GM19395 (cell line): Measurements from ENCODE around the gene ZNF48.

ENCODE experiments used
- ATAC-seq: cut with Tn5 transposase; IDR thresholded peaks from one replicate; pipeline ENCODE4 v1.9.1; 2021; ENCODE audit warnings: mild to moderate bottlenecking, moderate library complexity; ENCODE audit not compliant: unreplicated experiment

The ZNF48 gene

DNA sequence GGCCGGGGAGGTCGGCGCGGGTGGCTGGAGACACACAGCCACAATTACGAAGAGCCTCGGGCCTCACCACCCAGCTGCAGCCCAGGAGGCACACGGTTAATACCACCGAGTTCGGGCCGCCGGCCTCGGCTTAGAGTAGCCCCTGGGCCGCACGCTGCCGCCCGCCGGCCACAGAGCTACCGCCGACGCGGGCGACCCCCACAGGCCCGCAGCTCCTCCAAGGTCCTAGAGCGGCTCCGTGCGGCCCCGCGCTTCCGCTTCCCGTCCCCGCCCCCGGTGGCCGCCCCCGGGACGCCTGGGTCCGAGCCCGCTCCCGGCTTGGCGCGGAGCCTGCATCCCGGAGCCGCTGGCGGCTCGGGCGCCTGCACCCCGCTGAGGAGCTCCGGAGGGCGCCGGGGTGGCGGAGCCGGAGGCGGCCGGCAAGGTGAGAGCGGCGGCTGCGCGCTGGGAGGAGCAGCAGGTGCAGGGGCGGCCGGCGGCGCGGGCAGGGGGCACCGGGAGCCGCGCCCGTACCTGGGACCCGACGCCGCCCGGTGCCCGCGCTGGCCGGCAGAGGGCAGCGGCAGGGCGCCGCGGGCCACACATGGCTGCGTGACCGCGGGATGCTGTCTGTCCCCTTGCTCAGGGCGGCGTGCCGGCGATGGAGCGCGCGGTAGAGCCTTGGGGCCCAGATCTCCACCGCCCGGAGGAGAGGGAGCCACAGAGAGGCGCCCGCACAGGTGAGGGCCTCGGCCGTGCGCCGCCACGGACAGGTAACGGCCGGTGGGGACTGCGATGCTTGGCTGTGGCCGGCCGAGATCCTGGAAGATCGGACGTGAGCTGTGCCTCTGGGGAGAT is at the start of gene ZNF48:
Gene ZNF48, plus strand, starts transcription at position 266 of the 837 bp plus-strand sequence. Its CDS starts 375 bp downstream, at position 641.
- no peak for ATAC-seq

- no peak for ATAC-seq
Observed at GRCh38 chr16:30346286-30346685, 48.9 kb upstream of the ZNF48 start.

DNA sequence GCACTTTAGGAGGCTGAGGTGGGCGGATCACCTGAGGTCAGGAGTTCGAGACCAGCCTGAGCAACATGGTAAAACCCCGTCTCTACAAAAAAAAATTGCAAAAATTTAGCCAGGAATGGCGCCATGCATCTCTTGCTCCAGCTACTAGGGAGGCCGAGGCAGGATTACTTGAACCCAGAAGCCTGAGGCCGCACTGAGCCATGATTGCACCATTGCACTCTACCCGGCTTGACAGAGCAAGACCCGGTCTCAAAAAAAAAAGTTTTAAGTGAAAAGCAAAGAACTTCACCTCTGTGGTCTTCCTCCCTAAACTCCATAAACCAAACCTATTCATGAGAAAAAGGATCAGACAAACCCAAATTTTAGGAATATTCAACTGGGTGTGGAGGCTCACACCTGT is 47.1 kb upstream of the ZNF48 start:
- no peak for ATAC-seq

DNA sequence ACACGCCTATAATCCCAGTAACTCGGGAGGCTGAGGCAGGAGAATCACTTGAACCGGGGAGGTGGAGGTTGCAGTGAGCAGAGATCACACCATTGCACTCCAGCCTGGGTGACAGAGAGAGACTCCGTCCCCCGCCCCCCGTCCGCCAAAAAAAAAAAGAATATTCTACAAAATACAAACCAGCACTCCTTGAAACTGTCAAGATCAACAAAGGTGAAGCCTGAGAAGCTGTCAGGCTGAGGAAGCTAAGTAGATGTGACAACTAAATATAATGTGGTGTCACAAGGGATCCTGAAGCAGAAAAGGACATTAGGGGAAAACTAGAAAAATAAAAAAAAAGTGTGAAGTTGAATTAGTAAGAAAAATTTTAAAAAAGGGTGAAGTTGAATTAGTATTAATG is 46.3 kb upstream of the ZNF48 start:
- ATAC-seq: no peak

GRCh38 chr16:30349675-30350074 is 45.5 kb upstream of the ZNF48 start:
- no peak for ATAC-seq

GRCh38 chr16:30350134-30350871 is 44.9 kb upstream of the ZNF48 start:
- ATAC-seq: peak; percentile 53

DNA sequence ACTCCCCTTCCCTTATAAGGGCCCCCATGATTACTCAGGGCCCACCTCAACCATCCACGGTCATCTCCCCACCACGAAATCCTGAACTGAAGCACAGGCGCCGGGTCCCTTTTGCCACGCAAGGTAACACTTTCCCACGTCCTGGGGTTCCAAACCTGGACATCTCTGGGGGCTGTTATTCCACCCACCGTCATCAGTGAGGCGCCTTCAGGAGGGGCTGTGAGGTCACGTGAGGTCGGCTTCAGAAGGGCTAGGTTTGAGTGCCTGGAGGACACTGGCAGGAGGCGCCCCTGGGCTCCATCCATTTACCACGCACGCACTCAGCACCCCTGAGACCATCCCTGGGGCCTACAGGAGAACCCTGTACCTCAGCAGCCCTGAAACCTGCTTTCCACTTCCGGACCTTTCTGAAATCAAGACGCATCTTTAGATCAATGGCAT is 44.2 kb upstream of the ZNF48 start:
- ATAC-seq: no peak

DNA sequence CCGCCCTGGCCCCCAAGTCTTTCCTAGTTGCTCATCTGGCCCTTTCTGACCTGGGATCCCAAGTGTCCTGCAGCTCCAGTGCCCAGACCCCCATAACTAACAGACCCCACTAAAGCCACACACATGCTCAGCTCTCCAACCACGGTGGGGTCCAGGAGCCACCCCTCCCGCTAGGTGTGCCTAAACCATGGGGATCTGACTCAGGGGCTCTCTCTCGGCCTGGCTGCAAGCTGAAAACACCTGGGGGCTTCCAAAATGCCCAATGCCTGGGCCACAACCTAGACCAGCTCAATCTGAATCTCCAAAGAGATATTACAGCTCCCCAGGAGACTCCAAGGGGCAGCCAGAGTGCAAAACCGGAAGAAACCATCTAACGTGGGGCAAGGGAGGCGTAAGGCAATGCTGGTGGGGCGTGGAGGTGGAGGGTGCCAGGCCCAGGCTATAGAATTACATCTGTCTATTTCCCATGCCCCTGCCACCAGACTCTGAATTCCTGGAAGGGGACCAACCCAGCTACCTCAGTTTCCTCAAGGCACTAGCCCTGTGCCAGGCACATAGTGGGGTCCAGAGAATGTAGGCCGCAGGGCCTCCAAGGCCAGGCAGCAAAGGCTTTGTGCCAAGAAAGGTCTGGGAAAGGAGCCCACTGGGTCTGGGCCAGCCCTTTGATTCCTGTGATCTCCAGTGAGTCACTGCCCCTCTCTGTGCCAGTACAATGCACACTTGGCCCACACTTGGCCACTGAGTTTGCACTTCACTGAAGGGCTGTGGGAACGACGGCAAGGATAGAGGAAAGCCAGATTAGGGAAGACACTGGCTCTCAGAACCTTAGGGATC is 43.4 kb upstream of the ZNF48 start:
- no peak for ATAC-seq

DNA sequence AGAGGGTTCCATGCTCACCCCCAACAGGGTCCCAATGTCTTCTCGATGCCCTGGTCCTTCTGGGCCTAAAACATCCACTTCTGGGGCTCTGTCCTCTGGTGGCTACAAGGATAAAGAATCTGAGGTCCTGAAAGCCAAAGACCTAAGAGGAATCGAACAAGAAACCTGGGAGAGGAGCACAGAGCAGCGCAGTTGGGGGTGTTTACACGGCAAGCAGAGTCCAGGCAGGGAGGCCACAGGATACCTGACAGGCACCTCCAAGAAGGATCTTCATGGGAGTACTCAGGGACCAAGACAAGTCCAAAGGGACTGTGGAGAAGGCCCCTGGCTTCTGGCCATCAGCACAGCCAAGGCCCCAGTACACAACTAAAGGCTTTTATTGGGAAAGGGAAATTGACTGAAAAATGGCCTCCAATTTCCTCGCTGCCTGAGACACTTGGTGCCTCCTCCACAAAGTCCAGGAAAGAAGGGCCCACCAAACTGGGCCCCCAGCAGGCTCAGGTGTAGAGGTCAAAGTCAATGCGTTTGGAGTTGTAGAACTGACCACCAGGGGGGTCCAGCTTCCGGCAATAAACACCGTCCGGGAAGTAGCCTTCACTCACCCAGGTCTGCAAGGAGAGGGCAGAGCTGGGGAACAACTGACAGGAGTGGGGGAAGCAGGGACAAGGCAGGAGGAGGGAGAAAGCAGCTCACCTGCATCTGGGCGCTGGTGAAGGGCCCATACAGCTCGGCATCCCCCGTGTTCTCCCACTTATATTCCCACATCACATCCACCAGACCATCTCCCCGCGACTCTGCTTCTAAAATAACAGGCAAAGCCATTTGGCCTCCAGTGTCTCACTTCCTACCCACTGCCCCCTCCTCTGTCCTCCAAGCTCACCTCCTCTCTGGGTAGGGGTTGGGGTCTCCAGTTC is 42.5 kb upstream of the ZNF48 start:
- ATAC-seq: no peak

GRCh38 chr16:30353438-30354129 is 41.6 kb upstream of the ZNF48 start:
- no peak for ATAC-seq

- ATAC-seq: peak; percentile 7
Observed at GRCh38 chr16:30354423-30355143, 40.6 kb upstream of the ZNF48 start.

- ATAC-seq: peak; percentile 65
Observed at GRCh38 chr16:30355144-30355953, 39.9 kb upstream of the ZNF48 start, which contains the start of gene CD2BP2. CD2BP2 (minus strand) TSS chr16:30355308; CDS start chr16:30354681, 627 bp downstream.

DNA sequence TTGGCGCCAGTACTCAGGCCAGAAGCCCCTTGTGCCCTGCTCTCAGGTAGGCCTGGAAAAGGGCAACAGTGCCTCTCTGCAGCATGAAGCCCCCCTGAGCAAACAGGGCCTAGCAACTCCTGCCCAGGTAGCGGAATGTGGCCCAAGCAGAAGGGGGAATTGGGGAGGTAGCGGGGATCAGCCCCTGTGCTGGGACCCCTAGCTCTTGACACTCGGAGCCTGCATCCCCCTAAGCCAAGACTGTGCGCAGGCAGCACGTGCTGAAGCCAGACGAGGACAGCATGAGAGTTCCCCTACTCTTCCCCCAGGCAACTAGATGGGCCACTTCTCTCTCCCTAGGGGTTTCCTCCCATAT is 39.3 kb upstream of the ZNF48 start:
- ATAC-seq: no peak

DNA sequence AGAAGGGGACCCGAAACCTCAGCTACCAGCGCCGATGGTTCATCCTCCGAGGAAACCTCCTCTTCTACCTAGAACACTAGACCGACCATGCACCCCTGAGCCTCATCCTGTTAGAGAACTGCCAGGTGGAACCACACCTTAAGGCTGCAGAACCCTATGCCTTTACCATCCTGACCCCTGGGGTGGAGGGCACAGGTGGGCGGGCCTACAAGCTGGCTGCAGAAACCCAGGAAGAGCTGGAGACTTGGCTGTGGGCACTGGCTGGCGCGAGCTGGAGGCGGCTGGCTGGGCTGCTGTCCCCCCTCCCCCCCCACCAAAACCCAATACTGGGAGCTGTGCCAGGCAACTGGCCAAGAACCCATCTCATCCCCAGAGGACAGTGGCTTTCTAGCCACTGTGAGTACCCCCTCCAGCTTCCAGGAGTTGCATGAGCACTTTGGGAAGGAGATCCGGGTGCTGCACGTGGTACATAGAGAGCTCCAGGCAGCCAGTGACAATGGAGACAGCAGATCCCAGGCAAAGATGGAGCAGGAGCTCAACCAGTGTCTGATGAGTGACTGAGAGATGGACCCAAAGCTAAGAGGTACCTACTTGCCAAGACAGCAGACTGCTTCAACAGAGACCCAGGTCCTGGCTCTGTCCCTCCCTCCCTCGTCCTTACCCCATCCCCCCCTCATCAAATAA is 38.7 kb upstream of the ZNF48 start:
- ATAC-seq: no peak

DNA sequence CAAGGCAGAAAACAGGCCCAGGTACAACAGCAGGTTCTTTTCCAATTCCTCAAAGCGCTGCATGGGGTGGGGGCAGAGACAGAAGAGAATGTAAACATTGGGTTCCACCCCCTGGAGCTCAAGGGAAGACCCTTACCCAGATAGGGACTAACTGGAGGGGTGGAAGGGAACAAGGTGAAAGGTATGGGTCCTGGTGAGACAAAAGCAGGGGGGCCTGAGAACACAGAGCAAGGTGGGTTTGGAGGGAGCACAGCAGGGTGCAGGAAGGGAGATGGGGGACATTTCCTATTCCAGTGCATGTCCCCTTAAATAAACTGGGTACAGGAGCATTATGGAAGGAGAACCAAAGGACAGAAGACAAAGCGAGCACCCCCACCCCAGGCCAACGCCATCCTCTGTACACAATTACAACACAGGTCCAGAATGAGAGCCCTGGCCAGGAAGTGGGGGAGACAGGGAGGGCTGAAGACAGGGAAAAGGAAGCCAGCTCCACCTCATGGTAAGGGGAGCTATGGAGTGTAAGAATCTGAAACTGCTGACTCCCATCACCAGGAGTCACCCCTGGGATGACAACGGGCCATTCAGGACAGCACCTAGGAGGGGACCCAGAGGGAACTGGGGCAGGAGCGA is 38.0 kb upstream of the ZNF48 start:
- ATAC-seq: no peak

GRCh38 chr16:30357715-30358576 is 37.3 kb upstream of the ZNF48 start:
- ATAC-seq: no peak
